C4-2B (cell line): ENCODE data around the gene SFXN1.

Experiments used
- ZFX ChIP-seq: fragments of 450-650 bp; IDR thresholded peaks from 2 replicates; pipeline ENCODE4 v1.6.1; 2017
- TF ChIP-seq, protein P1 (sequence below): fragments of 450-650 bp; conservative IDR thresholded peaks from 2 replicates; pipeline ENCODE4 v1.5.1; 2017; ENCODE audit warnings: mild to moderate bottlenecking

DNA sequence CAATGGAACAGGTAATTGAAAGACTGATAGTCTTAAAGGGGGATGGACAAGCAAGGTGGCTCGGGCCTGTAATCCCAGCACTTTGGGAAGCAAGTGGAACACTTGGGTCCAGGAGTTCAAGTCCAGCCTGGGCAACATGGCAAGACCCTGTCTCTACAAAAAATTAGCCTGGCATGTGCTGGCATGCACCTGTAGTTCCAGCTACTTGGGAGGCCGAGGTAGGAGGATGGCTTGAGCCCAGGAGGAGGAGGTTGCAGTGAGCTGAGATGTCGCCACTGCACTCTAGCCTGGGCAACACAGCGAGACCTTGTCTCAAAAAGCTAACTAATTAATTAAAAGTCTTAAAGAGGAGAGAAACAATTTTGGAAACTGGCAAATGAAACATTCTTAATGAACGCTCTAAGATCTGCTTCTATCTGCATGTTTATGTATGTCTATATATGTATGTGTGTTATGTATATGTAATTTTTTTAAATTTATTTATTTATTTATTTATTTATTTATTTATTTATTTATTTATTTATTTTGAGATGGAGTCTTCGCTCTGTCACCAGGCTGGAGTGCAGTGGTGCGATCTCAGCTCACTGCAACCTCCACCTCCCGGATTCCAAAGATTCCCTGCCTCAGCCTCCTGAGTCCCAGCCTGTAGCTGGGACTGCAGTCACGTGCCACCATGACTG, 80.6 kb downstream of the SFXN1 start:
- TF ChIP-seq, protein P1, sequence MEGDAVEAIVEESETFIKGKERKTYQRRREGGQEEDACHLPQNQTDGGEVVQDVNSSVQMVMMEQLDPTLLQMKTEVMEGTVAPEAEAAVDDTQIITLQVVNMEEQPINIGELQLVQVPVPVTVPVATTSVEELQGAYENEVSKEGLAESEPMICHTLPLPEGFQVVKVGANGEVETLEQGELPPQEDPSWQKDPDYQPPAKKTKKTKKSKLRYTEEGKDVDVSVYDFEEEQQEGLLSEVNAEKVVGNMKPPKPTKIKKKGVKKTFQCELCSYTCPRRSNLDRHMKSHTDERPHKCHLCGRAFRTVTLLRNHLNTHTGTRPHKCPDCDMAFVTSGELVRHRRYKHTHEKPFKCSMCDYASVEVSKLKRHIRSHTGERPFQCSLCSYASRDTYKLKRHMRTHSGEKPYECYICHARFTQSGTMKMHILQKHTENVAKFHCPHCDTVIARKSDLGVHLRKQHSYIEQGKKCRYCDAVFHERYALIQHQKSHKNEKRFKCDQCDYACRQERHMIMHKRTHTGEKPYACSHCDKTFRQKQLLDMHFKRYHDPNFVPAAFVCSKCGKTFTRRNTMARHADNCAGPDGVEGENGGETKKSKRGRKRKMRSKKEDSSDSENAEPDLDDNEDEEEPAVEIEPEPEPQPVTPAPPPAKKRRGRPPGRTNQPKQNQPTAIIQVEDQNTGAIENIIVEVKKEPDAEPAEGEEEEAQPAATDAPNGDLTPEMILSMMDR = no peak
- TF ChIP-seq ZFX = no peak
